Activated CD4-positive, alpha-beta T cell treated with anti-CD3 and anti-CD28 coated beads for 36 hours (primary cell): ENCODE results near the gene GAS6. TPM values are rescaled to one million over a fixed set of nuclear protein-coding genes. Genes with fewer than 3 reads are reported as not detected.
A peak's percentile ranks its signal among the peaks of the same experiment; 100 is the strongest.

Experiments
- ATAC-seq: fragments of 200-7000 bp; cut with Tn5 transposase; one replicate; pipeline ENCODE4 v1.10.0; 2021; ENCODE audit warnings: mild to moderate bottlenecking, moderate library complexity
- CTCF ChIA-PET: fragments of 350-600 bp; sonication (Branson Sonifier 250); formaldehyde crosslinking; loops from one replicate; lab custom pipeline; 2021; ENCODE audit warnings: antibody characterized with exemption; lab: Charles Lee
- POLR2A ChIA-PET: fragments of 350-600 bp; sonication (Branson Sonifier 250); formaldehyde crosslinking; loops from one replicate; lab custom pipeline; 2021; ENCODE audit warnings: antibody characterized with exemption, inconsistent platforms; lab: Charles Lee
- DNase-seq: peaks from one replicate; pipeline ENCODE4 v3.0.0-alpha.2; 2020
- H3K27ac Mint-ChIP-seq: one replicate; pipeline ENCODE4 v1.8.0; 2021; ENCODE audit warnings: mixed read lengths
- H3K27me3 Mint-ChIP-seq: one replicate; pipeline ENCODE4 v1.8.0; 2021; ENCODE audit warnings: mixed read lengths
- H3K36me3 Mint-ChIP-seq: one replicate; pipeline ENCODE4 v1.8.0; 2021; ENCODE audit warnings: low read depth, mixed read lengths
- H3K4me1 Mint-ChIP-seq: one replicate; pipeline ENCODE4 v1.8.0; 2021; ENCODE audit warnings: mixed read lengths
- H3K4me3 Mint-ChIP-seq: one replicate; pipeline ENCODE4 v1.8.0; 2021; ENCODE audit warnings: mild to moderate bottlenecking, moderate library complexity, mixed read lengths
- H3K9me3 Mint-ChIP-seq: one replicate; pipeline ENCODE4 v1.8.0; 2021; ENCODE audit warnings: low read depth, mixed read lengths
- intact Hi-C, 2 experiments: fragments of 100-400 bp; cut with DNase I in 1 of 2; cut with micrococcal nuclease in 1 of 2; formaldehyde crosslinking; loops; one replicate each; pipeline versions ENCODE4 v1.14.2 to v1.15.1; 2022 to 2024; cut with DNase I, micrococcal nuclease
- total RNA-seq, 2 experiments: library from RNA; stranded (reverse); gene quantifications; one replicate each; pipeline ENCODE4 v1.2.3, GENCODE V29; 2021

Gene GAS6
- total RNA-seq, 2 experiments from 2014 or later: 0.54 to 0.73 TPM

- intact Hi-C loops: no loop called here
- DNase-seq: no peak
- Mint-ChIP-seq H3K4me3 (no peak overlapping the region), H3K4me1 (peaks cover 10% of the 10 kb centered on the region), H3K36me3 (no peaks in the 10 kb centered on the region), H3K9me3 (no peaks in the 10 kb centered on the region), H3K27ac (no peak overlapping the region), H3K27me3 (no peaks in the 10 kb centered on the region)
- ChIA-PET POLR2A (no interaction called here), CTCF (no interaction called here)
- ATAC-seq: no peak
These were observed 22.8 kb upstream of the GAS6 start for GRCh38 chr13:113886561-113887112.

- ChIA-PET POLR2A (no interaction called here), CTCF (no interaction called here)
- no peaks in the 10 kb centered on the region for H3K9me3 Mint-ChIP-seq
- no peak overlapping the region for H3K4me3 Mint-ChIP-seq
- no peaks in the 10 kb centered on the region for H3K36me3 Mint-ChIP-seq
- intact Hi-C loops: no loop called here
- H3K27me3 Mint-ChIP-seq: no peaks in the 10 kb centered on the region
- H3K27ac Mint-ChIP-seq: no peak overlapping the region
- DNase-seq: no peak
- ATAC-seq: no peak
- peaks cover 20% of the 10 kb centered on the region for H3K4me1 Mint-ChIP-seq
These were observed 20.9 kb upstream of the GAS6 start for GRCh38 chr13:113884821-113885220.

DNA sequence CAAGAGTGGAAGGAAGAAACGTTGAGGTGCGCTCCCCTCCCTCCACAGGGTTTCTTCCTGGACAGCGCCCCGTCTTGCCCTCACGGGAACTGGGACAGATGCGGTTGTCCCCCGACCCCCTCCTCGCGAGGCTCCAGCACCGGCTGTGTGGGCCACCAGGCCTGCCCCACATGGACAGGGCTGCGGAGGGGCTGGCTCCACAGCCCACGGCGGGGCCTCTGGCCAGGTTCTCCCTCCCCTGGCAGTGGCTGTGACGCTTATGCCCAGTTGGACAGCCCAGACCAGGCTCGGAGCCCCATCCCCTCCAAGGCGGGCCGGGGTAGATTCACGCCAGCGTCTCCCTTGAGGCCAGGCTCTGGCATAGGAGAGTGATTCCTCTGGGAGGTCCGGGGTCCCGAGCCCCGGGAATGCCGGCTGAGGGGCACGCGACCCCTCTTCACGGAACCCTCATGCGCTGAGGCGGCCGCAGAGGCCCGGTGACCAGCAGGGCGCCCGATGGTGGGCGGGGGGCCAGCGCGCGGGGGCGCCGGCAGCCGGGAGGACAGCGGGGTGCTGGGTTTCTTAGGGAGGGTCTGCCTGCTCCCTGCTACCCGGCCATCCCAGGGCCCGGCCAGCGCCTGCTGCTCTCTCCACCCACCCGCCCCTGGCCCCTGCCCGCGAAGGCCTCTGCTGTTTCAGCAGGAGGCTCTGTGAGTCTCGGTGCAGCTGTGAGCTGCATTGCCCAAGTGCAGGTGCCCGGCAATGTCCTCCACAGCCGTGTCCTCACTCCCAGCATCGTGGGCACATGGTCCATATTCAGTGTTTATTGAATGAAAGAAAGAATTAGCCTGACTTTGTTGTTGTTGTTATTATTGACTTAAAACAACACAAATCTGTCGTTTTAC lies 20.3 kb upstream of the GAS6 start:
- H3K27ac Mint-ChIP-seq: no peak overlapping the region
- no peak for DNase-seq
- no peaks in the 10 kb centered on the region for H3K9me3 Mint-ChIP-seq
- no peak overlapping the region for H3K4me3 Mint-ChIP-seq
- H3K27me3 Mint-ChIP-seq: no peaks in the 10 kb centered on the region
- H3K4me1 Mint-ChIP-seq: peaks cover 20% of the 10 kb centered on the region
- ChIA-PET POLR2A (no interaction called here), CTCF (no interaction called here)
- intact Hi-C loops: no loop called here
- H3K36me3 Mint-ChIP-seq: no peaks in the 10 kb centered on the region
- ATAC-seq: no peak

- CTCF ChIA-PET: no interaction called here
- Mint-ChIP-seq H3K4me3 (no peak overlapping the region), H3K27ac (no peak overlapping the region), H3K9me3 (no peaks in the 10 kb centered on the region), H3K36me3 (no peaks in the 10 kb centered on the region), H3K4me1 (peaks cover 20% of the 10 kb centered on the region), H3K27me3 (no peaks in the 10 kb centered on the region)
- POLR2A ChIA-PET: no interaction called here
- no peak for DNase-seq
- no peak for ATAC-seq
- intact Hi-C loops: no loop called here
These were observed 19.5 kb upstream of the GAS6 start for GRCh38 chr13:113883314-113883811.

GRCh38 chr13:113882716-113883115 lies 18.8 kb upstream of the GAS6 start:
- ChIA-PET CTCF (no interaction called here), POLR2A (no interaction called here)
- Mint-ChIP-seq H3K4me3 (no peak overlapping the region), H3K27ac (no peak overlapping the region), H3K27me3 (no peaks in the 10 kb centered on the region), H3K4me1 (peaks cover 20% of the 10 kb centered on the region), H3K9me3 (no peaks in the 10 kb centered on the region), H3K36me3 (no peaks in the 10 kb centered on the region)
- ATAC-seq (no peak), DNase-seq (no peak)
- intact Hi-C loops: no loop called here

DNA sequence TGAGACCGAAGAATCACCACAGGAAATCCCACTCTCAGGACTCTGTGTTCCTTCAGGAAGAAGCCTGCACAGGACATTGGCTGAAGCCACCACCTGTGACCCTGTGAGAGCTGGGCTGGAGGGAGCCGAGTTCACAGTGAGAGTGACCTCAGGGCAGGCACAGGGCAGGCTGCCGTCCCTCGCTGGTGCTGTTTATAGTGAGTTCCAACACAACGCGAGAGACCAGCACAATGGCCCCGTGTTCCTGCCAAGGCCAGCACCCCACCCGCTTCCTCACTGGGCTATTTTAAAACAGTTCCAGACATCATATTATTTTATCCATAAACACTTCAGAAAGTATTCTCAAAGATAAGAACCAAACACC lies 18.4 kb upstream of the GAS6 start:
- H3K36me3 Mint-ChIP-seq: no peaks in the 10 kb centered on the region
- no peaks in the 10 kb centered on the region for H3K9me3 Mint-ChIP-seq
- ChIA-PET POLR2A (no interaction called here), CTCF (no interaction called here)
- ATAC-seq (no peak), DNase-seq (no peak)
- intact Hi-C loops: no loop called here
- H3K27me3 Mint-ChIP-seq: no peaks in the 10 kb centered on the region
- H3K27ac Mint-ChIP-seq: no peak overlapping the region
- peaks cover 20% of the 10 kb centered on the region for H3K4me1 Mint-ChIP-seq
- no peak overlapping the region for H3K4me3 Mint-ChIP-seq

DNA sequence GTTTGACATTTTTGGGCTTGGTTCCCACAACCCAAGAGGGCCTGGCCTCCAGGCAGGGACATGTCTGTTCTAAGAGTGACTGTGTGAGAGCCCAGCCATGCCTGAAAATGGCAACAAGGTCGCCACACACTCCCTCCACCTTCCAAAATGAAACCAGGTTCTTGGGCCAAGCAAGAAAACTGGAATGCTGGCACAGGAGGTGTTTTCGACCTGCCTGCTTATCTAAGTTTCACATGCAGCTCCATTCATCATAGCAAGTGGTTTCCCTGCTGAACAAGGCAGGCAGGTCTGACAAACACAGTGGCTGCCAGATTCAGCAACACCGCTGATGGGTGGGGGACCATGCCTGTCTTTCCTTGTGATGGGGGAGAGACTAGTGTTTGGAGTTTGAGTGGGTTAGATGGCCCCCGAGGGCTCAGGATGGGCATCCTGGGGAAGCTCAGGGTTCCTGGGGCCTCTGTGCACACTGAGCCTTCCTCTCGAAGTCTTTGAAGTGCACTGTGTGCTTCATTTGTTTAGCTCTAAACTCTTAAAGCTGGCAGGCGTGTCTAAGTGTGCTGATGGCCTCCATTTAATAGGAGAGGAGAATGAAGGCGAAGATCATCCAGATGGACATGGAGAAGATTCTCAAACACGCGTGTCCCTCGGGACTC lies 17.9 kb upstream of the GAS6 start:
- Mint-ChIP-seq H3K27me3 (no peaks in the 10 kb centered on the region), H3K27ac (no peak overlapping the region), H3K36me3 (no peaks in the 10 kb centered on the region), H3K4me1 (peaks cover 20% of the 10 kb centered on the region), H3K9me3 (no peaks in the 10 kb centered on the region), H3K4me3 (no peak overlapping the region)
- no peak for DNase-seq
- intact Hi-C loops: no loop called here
- ChIA-PET CTCF (no interaction called here), POLR2A (no interaction called here)
- peak; percentile 36 for ATAC-seq

DNA sequence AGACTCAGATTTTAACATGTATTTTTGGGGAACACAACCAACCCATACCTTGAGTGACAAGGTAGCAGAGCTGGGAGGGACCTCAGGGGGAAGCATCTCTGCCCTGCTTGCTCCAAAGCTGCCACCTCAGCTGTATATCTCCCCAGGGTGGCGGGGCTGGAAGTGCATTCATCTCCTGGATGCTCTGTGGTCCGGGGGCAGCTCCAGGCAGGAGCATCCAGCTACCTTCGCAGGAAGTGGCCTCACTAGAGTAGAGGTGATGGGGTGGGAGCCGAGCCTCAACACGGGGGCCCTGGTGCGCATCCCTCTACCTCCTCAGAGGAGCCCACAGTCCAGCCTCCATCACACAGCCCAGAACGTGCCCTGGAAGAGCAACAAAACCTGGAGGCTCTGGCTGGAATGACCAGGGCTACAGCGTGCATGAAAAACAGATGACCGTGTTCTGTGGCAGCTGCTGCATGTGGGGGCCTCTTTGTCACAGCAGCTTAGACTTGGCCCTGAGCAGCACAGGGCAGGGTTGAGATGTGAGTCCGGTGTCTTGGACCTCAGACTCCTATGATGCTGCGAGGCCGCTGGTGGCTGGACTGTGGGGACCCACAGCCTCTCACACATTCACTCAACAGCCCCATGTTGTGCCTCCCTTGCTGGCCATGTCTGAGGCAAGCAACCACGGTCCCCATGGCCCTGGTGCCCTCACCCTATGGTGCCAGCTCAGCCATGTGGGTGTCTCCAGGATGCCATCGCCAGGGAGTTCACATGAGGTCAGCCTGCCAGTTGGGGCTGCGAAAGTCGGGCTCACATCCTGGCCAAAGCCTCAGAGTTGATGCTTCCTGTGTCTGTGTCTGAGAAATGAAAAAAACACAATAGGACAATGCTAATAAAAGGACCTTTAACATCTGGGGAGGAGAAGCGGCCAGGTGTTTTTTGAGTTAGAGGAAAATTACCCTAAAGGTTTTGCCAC lies 17.1 kb upstream of the GAS6 start:
- no peaks in the 10 kb centered on the region for H3K27me3 Mint-ChIP-seq
- H3K4me1 Mint-ChIP-seq: peaks cover 20% of the 10 kb centered on the region
- no peak overlapping the region for H3K27ac Mint-ChIP-seq
- H3K9me3 Mint-ChIP-seq: no peaks in the 10 kb centered on the region
- DNase-seq (peak; percentile 28), ATAC-seq (peak; percentile 36)
- intact Hi-C loops: no loop called here
- POLR2A ChIA-PET: no interaction called here
- no peak overlapping the region for H3K4me3 Mint-ChIP-seq
- CTCF ChIA-PET: interaction anchor here (0.7 kb wide), 1 partner anchor 404 kb away, joined by 3 read pairs; no protein-coding TSS in a partner anchor
- no peaks in the 10 kb centered on the region for H3K36me3 Mint-ChIP-seq

DNA sequence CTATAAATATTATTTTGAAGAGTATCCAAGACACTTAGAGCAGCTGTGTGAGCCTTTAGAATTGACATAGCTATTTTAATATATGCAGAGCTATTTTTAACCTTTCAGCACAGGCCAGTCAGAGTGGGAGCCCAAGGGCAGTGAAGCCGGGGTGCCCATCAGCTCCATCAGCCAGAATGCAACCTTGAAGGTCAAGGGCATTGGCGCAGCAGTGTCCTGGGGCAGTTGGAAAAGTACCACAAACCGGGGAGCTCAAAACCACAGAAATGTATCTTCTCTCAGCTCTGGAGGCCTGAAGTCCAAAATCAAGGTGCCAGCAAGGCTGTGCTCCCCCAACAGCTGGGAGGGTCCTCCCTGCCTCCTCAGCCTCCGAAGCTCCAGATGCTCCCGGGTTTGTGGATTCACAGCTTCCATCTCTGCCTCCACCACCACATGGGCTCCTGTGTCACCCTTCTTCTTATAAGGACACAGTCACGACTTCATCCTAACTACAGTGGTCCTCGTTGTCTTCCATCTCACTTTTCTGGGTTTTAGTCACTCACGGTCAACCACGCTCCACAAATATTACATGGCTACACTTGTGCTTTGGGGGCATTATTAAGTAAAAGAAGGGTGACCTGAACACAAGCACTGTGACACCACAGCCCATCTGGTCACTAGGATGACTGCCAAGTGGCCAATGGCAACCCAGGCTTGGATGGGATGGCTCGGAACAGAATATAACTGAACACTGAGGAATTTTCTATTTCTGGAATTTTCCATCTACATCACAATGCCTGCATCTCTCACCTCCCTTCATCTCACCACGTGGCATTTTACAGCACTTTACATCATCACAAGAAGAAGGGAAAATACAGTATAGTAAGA lies 15.9 kb upstream of the GAS6 start:
- ATAC-seq (no peak), DNase-seq (no peak)
- ChIA-PET CTCF (interaction anchor here (0.7 to 1.1 kb wide), 3 partner anchors 8 to 405 kb away, joined by 3 read pairs; no protein-coding TSS in a partner anchor), POLR2A (no interaction called here)
- Mint-ChIP-seq H3K27me3 (no peaks in the 10 kb centered on the region), H3K36me3 (no peaks in the 10 kb centered on the region), H3K27ac (no peak overlapping the region), H3K4me3 (no peak overlapping the region), H3K4me1 (peaks cover 22% of the 10 kb centered on the region), H3K9me3 (no peaks in the 10 kb centered on the region)
- intact Hi-C loops: no loop called here

- no peaks in the 10 kb centered on the region for H3K36me3 Mint-ChIP-seq
- peaks cover 22% of the 10 kb centered on the region for H3K4me1 Mint-ChIP-seq
- DNase-seq (no peak), ATAC-seq (no peak)
- no peak overlapping the region for H3K27ac Mint-ChIP-seq
- no peaks in the 10 kb centered on the region for H3K9me3 Mint-ChIP-seq
- H3K4me3 Mint-ChIP-seq: no peak overlapping the region
- ChIA-PET POLR2A (no interaction called here), CTCF (interaction anchor here (0.7 to 1.1 kb wide), 2 partner anchors 8 to 286 kb away, joined by 3 read pairs; no protein-coding TSS in a partner anchor)
- intact Hi-C loops: no loop called here
- H3K27me3 Mint-ChIP-seq: no peaks in the 10 kb centered on the region
These were observed 15.1 kb upstream of the GAS6 start for GRCh38 chr13:113879017-113879416.
